Lower leg skin (tissue), 4 donors: ENCODE results near the gene EXTL2. TPM values are rescaled to one million over a fixed set of nuclear protein-coding genes. Genes with fewer than 3 reads are reported as not detected.

Experiments used
- total RNA-seq, 4 donors: library from RNA; depleted of rRNA; stranded (reverse); fragments of >200 nt; gene quantifications; one replicate each; pipeline ENCODE4 v1.1.0, GENCODE V29; 2016

EXTL2 gene
- total RNA-seq, 4 donors from 2014 or later, result 2.3 to 5.6 (median 4.2) TPM

Other genes starting within 250 kb of the EXTL2 start
- 1 to 10 TPM in 2 of 4 donors, under 1 TPM in 2; 0.25 to 3.1 (median 0.92) TPM for gene VCAM1, start 175.1 kb downstream of the EXTL2 start, total RNA-seq
- gene SLC30A7, start 1.2 kb upstream of the EXTL2 start, total RNA-seq, result 10 to 100 TPM; 16.1 to 21.6 (median 18.4) TPM
- gene DPH5, start 130.9 kb upstream of the EXTL2 start, total RNA-seq, result 10 to 100 TPM; 12.8 to 23.0 (median 15.5) TPM